Calu3 (cell line): ENCODE results near the gene PTPRG. TPM values are rescaled to one million over a fixed set of nuclear protein-coding genes. Genes with fewer than 3 reads are reported as not detected.

Source experiments
- BruUV-seq: library from RNA; stranded (reverse); fragments of 400-500 nt; replicated peaks from 2 replicates; lab custom pipeline; 2021; lab: Mats Ljungman, UMichigan
- CTCF ChIA-PET: fragments of 300-600 bp; sonication (Branson Sonifier 250); formaldehyde crosslinking; loops from one replicate; lab custom pipeline; 2022; ENCODE audit warnings: antibody characterized with exemption; lab: Charles Lee
- DNase-seq: peaks from one replicate; pipeline ENCODE4 v3.0.0; 2022
- H3K27ac Mint-ChIP-seq: one replicate; pipeline ENCODE4 v1.8.0; 2022; ENCODE audit warnings: mixed read lengths; ENCODE audit not compliant: unreplicated experiment
- H3K27me3 Mint-ChIP-seq: one replicate; pipeline ENCODE4 v1.8.0; 2022; ENCODE audit warnings: mixed read lengths; ENCODE audit not compliant: unreplicated experiment
- H3K36me3 Mint-ChIP-seq: one replicate; pipeline ENCODE4 v1.8.0; 2022; ENCODE audit warnings: mild to moderate bottlenecking, moderate library complexity, mixed read lengths; ENCODE audit not compliant: insufficient read depth, unreplicated experiment
- H3K4me1 Mint-ChIP-seq: one replicate; pipeline ENCODE4 v1.8.0; 2022; ENCODE audit warnings: mild to moderate bottlenecking, low read depth, mixed read lengths; ENCODE audit not compliant: unreplicated experiment
- H3K4me3 Mint-ChIP-seq: one replicate; pipeline ENCODE4 v1.8.0; 2022; ENCODE audit warnings: mild to moderate bottlenecking, low read depth, moderate library complexity, mixed read lengths; ENCODE audit not compliant: unreplicated experiment
- H3K9me3 Mint-ChIP-seq: one replicate; pipeline ENCODE4 v1.8.0; 2022; ENCODE audit warnings: low read depth, mixed read lengths; ENCODE audit not compliant: unreplicated experiment
- intact Hi-C: fragments of 100-400 bp; cut with micrococcal nuclease; formaldehyde crosslinking; loops from one replicate; pipeline ENCODE4 v1.10.0; 2022; ENCODE audit not compliant: unreplicated experiment
- total RNA-seq: library from RNA; stranded (reverse); gene quantifications from 2 replicates; pipeline ENCODE4 v1.2.3, GENCODE V29; 2022
- TF ChIP-seq, protein P1 (sequence below): fragments of 200-600 bp; IDR thresholded peaks from one replicate; pipeline ENCODE4 v1.8.0; 2022; ENCODE audit warnings: antibody characterized with exemption; ENCODE audit not compliant: unreplicated experiment

PTPRG gene
- total RNA-seq, 1 experiment from 2014 or later: 0.35 TPM

- TF ChIP-seq, protein P1, sequence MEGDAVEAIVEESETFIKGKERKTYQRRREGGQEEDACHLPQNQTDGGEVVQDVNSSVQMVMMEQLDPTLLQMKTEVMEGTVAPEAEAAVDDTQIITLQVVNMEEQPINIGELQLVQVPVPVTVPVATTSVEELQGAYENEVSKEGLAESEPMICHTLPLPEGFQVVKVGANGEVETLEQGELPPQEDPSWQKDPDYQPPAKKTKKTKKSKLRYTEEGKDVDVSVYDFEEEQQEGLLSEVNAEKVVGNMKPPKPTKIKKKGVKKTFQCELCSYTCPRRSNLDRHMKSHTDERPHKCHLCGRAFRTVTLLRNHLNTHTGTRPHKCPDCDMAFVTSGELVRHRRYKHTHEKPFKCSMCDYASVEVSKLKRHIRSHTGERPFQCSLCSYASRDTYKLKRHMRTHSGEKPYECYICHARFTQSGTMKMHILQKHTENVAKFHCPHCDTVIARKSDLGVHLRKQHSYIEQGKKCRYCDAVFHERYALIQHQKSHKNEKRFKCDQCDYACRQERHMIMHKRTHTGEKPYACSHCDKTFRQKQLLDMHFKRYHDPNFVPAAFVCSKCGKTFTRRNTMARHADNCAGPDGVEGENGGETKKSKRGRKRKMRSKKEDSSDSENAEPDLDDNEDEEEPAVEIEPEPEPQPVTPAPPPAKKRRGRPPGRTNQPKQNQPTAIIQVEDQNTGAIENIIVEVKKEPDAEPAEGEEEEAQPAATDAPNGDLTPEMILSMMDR: no peak
- no peaks in the 10 kb centered on the region for H3K4me1 Mint-ChIP-seq
- no peak overlapping the region for H3K27ac Mint-ChIP-seq
- H3K27me3 Mint-ChIP-seq: no peaks in the 10 kb centered on the region
- no TSS peak for BruUV-seq
- CTCF ChIA-PET: interaction anchor here (0.5 kb wide), 1 partner anchor 1714 kb away, joined by 4 read pairs; no protein-coding TSS in a partner anchor
- intact Hi-C loops: no loop called here
- H3K9me3 Mint-ChIP-seq: peaks cover 12% of the 10 kb centered on the region
- H3K36me3 Mint-ChIP-seq: no peaks in the 10 kb centered on the region
- no peak for DNase-seq
- H3K4me3 Mint-ChIP-seq: no peak overlapping the region
Observed at GRCh38 chr3:61618231-61618630, 56.9 kb downstream of the PTPRG start.

- Mint-ChIP-seq H3K27ac (no peak overlapping the region), H3K36me3 (no peaks in the 10 kb centered on the region), H3K4me3 (no peak overlapping the region), H3K9me3 (peaks cover 12% of the 10 kb centered on the region), H3K4me1 (no peaks in the 10 kb centered on the region), H3K27me3 (no peaks in the 10 kb centered on the region)
- CTCF ChIA-PET: interaction anchor here (0.5 kb wide), 1 partner anchor 1715 kb away, joined by 4 read pairs; no protein-coding TSS in a partner anchor
- TF ChIP-seq, protein P1: no peak
- no peak for DNase-seq
- no TSS peak for BruUV-seq
- intact Hi-C loops: no loop called here
Observed at GRCh38 chr3:61618871-61619270, 57.5 kb downstream of the PTPRG start.

DNA sequence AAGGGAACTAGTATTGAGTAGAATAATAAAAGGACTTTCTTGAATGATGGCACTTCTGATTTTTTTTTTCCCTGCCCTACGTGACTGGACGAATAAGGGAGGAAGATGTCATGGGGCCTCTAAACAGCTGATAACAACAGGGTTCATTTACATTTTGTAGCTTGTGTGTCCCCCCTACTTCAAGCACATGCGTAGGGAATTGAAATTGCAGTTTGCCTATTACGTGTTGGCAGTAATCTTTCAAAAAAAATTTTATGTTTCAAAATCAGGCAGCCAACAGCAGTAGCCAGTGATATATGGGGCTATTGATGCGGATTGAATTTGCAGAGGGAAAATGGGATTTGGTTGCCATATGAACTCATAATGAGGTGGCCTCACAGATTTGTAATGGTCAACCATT is 58.7 kb downstream of the PTPRG start:
- intact Hi-C loops: no loop called here

GRCh38 chr3:61624300-61624699 is 62.9 kb downstream of the PTPRG start:
- CTCF ChIA-PET: no interaction called here
- H3K9me3 Mint-ChIP-seq: peaks cover 8% of the 10 kb centered on the region
- no peak overlapping the region for H3K27ac Mint-ChIP-seq
- H3K27me3 Mint-ChIP-seq: no peaks in the 10 kb centered on the region
- intact Hi-C loops: no loop called here
- no peak overlapping the region for H3K4me3 Mint-ChIP-seq
- H3K36me3 Mint-ChIP-seq: no peaks in the 10 kb centered on the region
- DNase-seq: no peak
- no TSS peak for BruUV-seq
- TF ChIP-seq, protein P1: no peak
- no peaks in the 10 kb centered on the region for H3K4me1 Mint-ChIP-seq

More for the DNA sequence above, 58.7 kb downstream of the PTPRG start:
- Mint-ChIP-seq H3K4me3 (no peak overlapping the region), H3K4me1 (no peaks in the 10 kb centered on the region), H3K27ac (no peak overlapping the region), H3K9me3 (peaks cover 12% of the 10 kb centered on the region), H3K36me3 (no peaks in the 10 kb centered on the region), H3K27me3 (no peaks in the 10 kb centered on the region)
- no TSS peak for BruUV-seq
- CTCF ChIA-PET: no interaction called here
- no peak for DNase-seq
- TF ChIP-seq, protein P1: no peak
